A673 (cell line): ENCODE measurements around the gene TOMM20L. TPM values are rescaled to one million over a fixed set of nuclear protein-coding genes. Genes with fewer than 3 reads are reported as not detected.

Experiments used
- BruUV-seq: library from RNA; stranded (reverse); fragments of 400-500 nt; replicated peaks from 2 replicates; lab custom pipeline; 2021; lab: Mats Ljungman, UMichigan
- CTCF ChIA-PET: fragments of 300-600 bp; sonication (Branson Sonifier 250); formaldehyde crosslinking; loops from one replicate; lab custom pipeline; 2022; ENCODE audit warnings: antibody characterized with exemption; lab: Charles Lee
- POLR2A ChIA-PET: fragments of 300-600 bp; sonication (Branson Sonifier 250); formaldehyde crosslinking; loops from one replicate; lab custom pipeline; 2022; ENCODE audit warnings: antibody characterized with exemption; ENCODE audit not compliant: low non-redundant PET; lab: Charles Lee
- DNase-seq: peaks from one replicate; pipeline ENCODE4 v3.0.0-alpha.2; 2015; ENCODE audit warnings: low spot score
- H3K27ac ChIP-seq: fragments of 200-600 bp; sonication (generic); 2 replicates; pipeline ENCODE4 v1.5.1; 2016; ENCODE audit warnings: mixed run types, low read depth, mild to moderate bottlenecking, mixed read lengths, antibody characterized with exemption, low read length; ENCODE audit not compliant: poor library complexity, severe bottlenecking
- H3K27me3 ChIP-seq: fragments of 200-600 bp; sonication (generic); replicated peaks from 2 replicates; pipeline ENCODE4 v1.6.1; 2017; ENCODE audit warnings: mixed run types, low read depth, mild to moderate bottlenecking, mixed read lengths, antibody characterized with exemption, low read length; ENCODE audit not compliant: insufficient read depth, poor library complexity
- H3K36me3 ChIP-seq: fragments of 200-600 bp; sonication (generic); 2 replicates; pipeline ENCODE4 v1.6.1; 2016; ENCODE audit warnings: mixed run types, mild to moderate bottlenecking, mixed read lengths, antibody characterized with exemption, low read length; ENCODE audit not compliant: insufficient read depth, poor library complexity, severe bottlenecking
- H3K4me1 ChIP-seq: fragments of 200-600 bp; sonication (generic); 2 replicates; pipeline ENCODE4 v1.6.1; 2017; ENCODE audit warnings: mixed run types, mild to moderate bottlenecking, mixed read lengths, antibody characterized with exemption, low read length; ENCODE audit not compliant: insufficient read depth, poor library complexity, severe bottlenecking
- H3K4me3 ChIP-seq: fragments of 200-600 bp; sonication (generic); 2 replicates; pipeline ENCODE4 v1.5.1; 2016; ENCODE audit warnings: low read depth, mixed run types, mild to moderate bottlenecking, mixed read lengths, low read length; ENCODE audit not compliant: poor library complexity, severe bottlenecking
- H3K9me3 ChIP-seq: fragments of 200-600 bp; sonication (generic); 2 replicates; pipeline ENCODE4 v1.6.1; 2016; ENCODE audit warnings: mixed run types, low read depth, mild to moderate bottlenecking, mixed read lengths, antibody characterized with exemption, low read length; ENCODE audit not compliant: poor library complexity, severe bottlenecking
- CTCF ChIP-seq: fragments of 300-800, 200-600 bp; sonication (generic); conservative IDR thresholded peaks from 2 replicates; pipeline ENCODE4 v1.5.1; 2017; ENCODE audit warnings: low read depth, mild to moderate bottlenecking, antibody characterized with exemption, low read length, moderate library complexity, mixed read lengths
- EZH2 ChIP-seq: fragments of 200-600 bp; sonication (generic); IDR thresholded peaks from 2 replicates; pipeline ENCODE4 v1.6.1; 2017; ENCODE audit warnings: borderline replicate concordance, low read depth, mild to moderate bottlenecking, mixed read lengths, antibody characterized with exemption, low read length; ENCODE audit not compliant: poor library complexity, severe bottlenecking
- intact Hi-C: fragments of 100-400 bp; cut with micrococcal nuclease; formaldehyde crosslinking; loops from one replicate; pipeline ENCODE4 v1.10.0; 2022; ENCODE audit not compliant: unreplicated experiment
- total RNA-seq: library from RNA; stranded (reverse); gene quantifications from 2 replicates; pipeline ENCODE4 v1.2.3, GENCODE V29; 2021

The TOMM20L gene
- total RNA-seq, 1 experiment from 2014 or later: not detected

- Histone ChIP-seq H3K4me3 (no peak overlapping the region), H3K4me1 (no peaks in the 10 kb centered on the region), H3K27me3 (no peaks in the 10 kb centered on the region), H3K27ac (no peak overlapping the region), H3K36me3 (peaks cover 18% of the 10 kb centered on the region), H3K9me3 (no peaks in the 10 kb centered on the region)
- BruUV-seq: no TSS peak
- intact Hi-C loops: no loop called here
- POLR2A ChIA-PET: no interaction called here
- no peak for DNase-seq
- TF ChIP-seq EZH2: no peak
- TF ChIP-seq CTCF: no peak
- CTCF ChIA-PET: no interaction called here
These were observed 43.7 kb downstream of the TOMM20L start for GRCh38 chr14:58439476-58439875.

GRCh38 chr14:58444627-58445026 is 48.9 kb downstream of the TOMM20L start:
- DNase-seq: no peak
- no peaks in the 10 kb centered on the region for H3K4me1 ChIP-seq
- no TSS peak for BruUV-seq
- CTCF ChIA-PET: no interaction called here
- H3K27me3 ChIP-seq: no peaks in the 10 kb centered on the region
- H3K27ac ChIP-seq: no peak overlapping the region
- peaks cover 30% of the 10 kb centered on the region for H3K36me3 ChIP-seq
- TF ChIP-seq CTCF (no peak), EZH2 (no peak)
- intact Hi-C loops: no loop called here
- H3K4me3 ChIP-seq: no peak overlapping the region
- H3K9me3 ChIP-seq: no peaks in the 10 kb centered on the region
- POLR2A ChIA-PET: no interaction called here

- intact Hi-C loops: no loop called here
- Histone ChIP-seq H3K4me3 (no peak overlapping the region), H3K4me1 (no peaks in the 10 kb centered on the region), H3K9me3 (no peaks in the 10 kb centered on the region), H3K27ac (no peak overlapping the region), H3K36me3 (peaks cover 4% of the 10 kb centered on the region), H3K27me3 (no peaks in the 10 kb centered on the region)
- CTCF ChIA-PET: no interaction called here
- BruUV-seq: no TSS peak
- no peak for DNase-seq
- POLR2A ChIA-PET: no interaction called here
- TF ChIP-seq EZH2 (no peak), CTCF (no peak)
These were observed 60.0 kb downstream of the TOMM20L start for GRCh38 chr14:58455593-58456265.

Other genes with a start within 250 kb of the TOMM20L start
- 7.8 and 14.2 TPM in 2 replicates for gene ARMH4, start 243.7 kb upstream of the TOMM20L start, total RNA-seq
- 54.7 and 68.7 TPM in 2 replicates for gene ACTR10, start 195.8 kb upstream of the TOMM20L start, total RNA-seq
- gene PSMA3, start 151.1 kb upstream of the TOMM20L start, total RNA-seq: 355 and 375 TPM in 2 replicates
- gene ARID4A, start 97.4 kb upstream of the TOMM20L start, total RNA-seq: 24.1 and 24.9 TPM in 2 replicates
- gene TIMM9, start 31.6 kb downstream of the TOMM20L start, total RNA-seq: 60.3 and 65.7 TPM in 2 replicates
- 42.1 and 45.3 TPM in 2 replicates for gene KIAA0586, start 31.8 kb downstream of the TOMM20L start, total RNA-seq
- gene DACT1, start 242.0 kb downstream of the TOMM20L start, total RNA-seq: 4.7 and 5.1 TPM in 2 replicates